ENCODE data around the gene CDR2. TPM values are rescaled to one million over a fixed set of nuclear protein-coding genes. Genes with fewer than 3 reads are reported as not detected.

Gene CDR2
- total and polyA plus RNA-seq, 8 donors, result 17.3 to 33.1 (median 25.8) TPM

DNA sequence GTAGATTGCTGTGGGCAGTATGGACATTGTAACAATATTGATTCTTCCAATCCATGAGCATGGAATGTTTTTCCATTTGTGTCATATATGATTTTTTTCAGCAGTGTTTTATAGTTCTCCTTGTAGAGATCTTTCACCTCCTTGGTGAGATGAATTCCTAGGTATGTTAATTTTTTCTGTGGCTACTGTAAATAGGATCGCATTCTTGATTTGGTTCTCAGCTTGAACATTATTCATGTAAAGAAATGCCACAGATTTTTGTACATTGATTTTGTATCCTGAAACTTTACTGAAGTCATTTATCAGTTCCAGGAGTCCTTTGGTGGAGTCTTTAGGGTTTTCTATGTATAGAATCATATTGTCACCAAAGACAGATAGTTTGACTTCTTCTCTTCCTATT, 19.7 kb upstream of the CDR2 start:
- Histone ChIP-seq H3K9me3 (no peaks in the 10 kb centered on the region), H3K4me3 (no peak overlapping the region), H3K27ac (no peak overlapping the region), H3K27me3 (no peaks in the 10 kb centered on the region), H3K36me3 (no peaks in the 10 kb centered on the region), H3K4me1 (no peaks in the 10 kb centered on the region)
- DNase-seq (no peak), ATAC-seq (no peak)
- TF ChIP-seq, protein P1, sequence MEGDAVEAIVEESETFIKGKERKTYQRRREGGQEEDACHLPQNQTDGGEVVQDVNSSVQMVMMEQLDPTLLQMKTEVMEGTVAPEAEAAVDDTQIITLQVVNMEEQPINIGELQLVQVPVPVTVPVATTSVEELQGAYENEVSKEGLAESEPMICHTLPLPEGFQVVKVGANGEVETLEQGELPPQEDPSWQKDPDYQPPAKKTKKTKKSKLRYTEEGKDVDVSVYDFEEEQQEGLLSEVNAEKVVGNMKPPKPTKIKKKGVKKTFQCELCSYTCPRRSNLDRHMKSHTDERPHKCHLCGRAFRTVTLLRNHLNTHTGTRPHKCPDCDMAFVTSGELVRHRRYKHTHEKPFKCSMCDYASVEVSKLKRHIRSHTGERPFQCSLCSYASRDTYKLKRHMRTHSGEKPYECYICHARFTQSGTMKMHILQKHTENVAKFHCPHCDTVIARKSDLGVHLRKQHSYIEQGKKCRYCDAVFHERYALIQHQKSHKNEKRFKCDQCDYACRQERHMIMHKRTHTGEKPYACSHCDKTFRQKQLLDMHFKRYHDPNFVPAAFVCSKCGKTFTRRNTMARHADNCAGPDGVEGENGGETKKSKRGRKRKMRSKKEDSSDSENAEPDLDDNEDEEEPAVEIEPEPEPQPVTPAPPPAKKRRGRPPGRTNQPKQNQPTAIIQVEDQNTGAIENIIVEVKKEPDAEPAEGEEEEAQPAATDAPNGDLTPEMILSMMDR (IDR thresholded peaks at IDR 0.05), result no peak
- intact Hi-C loops (cut with DNase I), result no loop called here

DNA sequence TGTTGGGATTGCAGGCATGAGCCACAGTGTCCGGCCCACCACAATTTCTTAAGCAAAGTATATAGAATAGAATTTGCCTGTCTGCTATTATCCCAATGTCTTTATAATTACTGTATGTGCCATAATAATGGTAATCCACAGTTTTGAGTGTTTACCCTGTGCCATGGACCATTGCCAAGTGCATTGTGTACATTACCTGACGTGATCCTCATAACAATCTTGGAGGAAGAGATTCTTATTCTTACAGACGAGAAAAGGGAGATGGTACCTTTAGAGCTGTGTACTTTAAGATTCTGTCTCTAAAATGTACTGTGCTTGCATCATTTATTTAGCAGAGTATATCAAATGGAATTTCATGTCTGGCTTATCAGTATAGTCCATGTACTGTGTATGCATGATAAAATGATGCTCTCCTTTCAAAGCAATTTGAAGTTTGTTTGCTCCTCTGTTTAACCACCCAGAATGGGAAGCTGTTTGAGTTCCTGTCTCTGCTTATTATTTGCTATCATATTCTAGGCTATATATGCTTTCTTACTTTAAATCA, 13.8 kb upstream of the CDR2 start:
- intact Hi-C loops (cut with DNase I), result no loop called here
- DNase-seq, result no peak
- Histone ChIP-seq H3K4me1 (no peaks in the 10 kb centered on the region), H3K9me3 (no peaks in the 10 kb centered on the region), H3K27ac (no peak overlapping the region), H3K27me3 (no peaks in the 10 kb centered on the region), H3K36me3 (no peaks in the 10 kb centered on the region), H3K4me3 (no peak overlapping the region)
- ATAC-seq, result no peak
- TF ChIP-seq, protein P1 (IDR thresholded peaks at IDR 0.05), result no peak

DNA sequence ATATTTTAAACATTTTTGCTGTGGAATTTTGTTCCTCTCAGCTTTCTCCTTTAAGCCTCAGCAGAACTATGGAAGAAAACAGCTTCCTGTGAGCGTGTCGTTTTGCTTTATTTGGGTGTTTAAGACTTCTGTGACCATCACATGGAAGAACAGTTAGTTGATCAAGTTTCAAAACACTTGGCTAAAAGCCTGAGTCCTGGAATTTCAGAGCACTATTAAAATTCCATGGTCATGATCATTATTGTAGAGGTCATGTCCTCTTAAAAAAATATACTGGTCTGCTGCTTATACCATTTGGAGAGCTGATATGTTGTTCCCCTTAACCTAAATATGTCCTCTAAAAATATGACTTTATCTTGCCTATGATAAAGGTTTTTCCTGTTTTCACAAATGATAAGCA, 12.6 kb upstream of the CDR2 start:
- Histone ChIP-seq H3K27ac (no peak overlapping the region), H3K27me3 (no peaks in the 10 kb centered on the region), H3K4me3 (no peak overlapping the region), H3K36me3 (no peaks in the 10 kb centered on the region), H3K9me3 (no peaks in the 10 kb centered on the region), H3K4me1 (no peaks in the 10 kb centered on the region)
- ATAC-seq (no peak), DNase-seq (peak in 2 of 4 donors; percentile 66 to 75)
- TF ChIP-seq, protein P1 (IDR thresholded peaks at IDR 0.05), result no peak
- intact Hi-C loops (cut with DNase I), result no loop called here

DNA sequence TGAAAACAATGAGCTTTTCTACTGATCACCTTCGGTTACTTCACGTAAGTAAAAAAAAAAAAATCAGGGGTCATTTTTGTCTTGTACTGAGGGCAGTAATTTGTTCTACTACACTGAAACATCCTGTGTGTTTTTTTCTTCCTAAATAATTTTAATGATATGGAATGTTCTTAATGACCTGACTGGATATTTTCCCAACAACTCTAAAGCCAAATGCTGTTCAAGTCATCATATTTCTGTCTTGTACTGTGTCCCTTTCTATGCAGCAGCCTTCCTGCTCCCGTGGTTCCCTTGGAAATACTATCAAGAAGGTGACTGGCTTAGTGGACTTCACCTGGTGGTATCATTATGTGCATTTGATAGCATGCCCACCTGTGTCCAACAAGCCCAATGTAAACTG, 10.8 kb upstream of the CDR2 start:
- no peaks in the 10 kb centered on the region for H3K9me3 ChIP-seq
- no peaks in the 10 kb centered on the region for H3K4me1 ChIP-seq
- TF ChIP-seq, protein P1 (IDR thresholded peaks at IDR 0.05), result no peak
- no peak for DNase-seq
- intact Hi-C loops (cut with DNase I), result no loop called here
- no peak for ATAC-seq
- no peak overlapping the region for H3K27ac ChIP-seq
- H3K4me3 ChIP-seq, result no peak overlapping the region
- H3K36me3 ChIP-seq, result no peaks in the 10 kb centered on the region
- no peaks in the 10 kb centered on the region for H3K27me3 ChIP-seq

DNA sequence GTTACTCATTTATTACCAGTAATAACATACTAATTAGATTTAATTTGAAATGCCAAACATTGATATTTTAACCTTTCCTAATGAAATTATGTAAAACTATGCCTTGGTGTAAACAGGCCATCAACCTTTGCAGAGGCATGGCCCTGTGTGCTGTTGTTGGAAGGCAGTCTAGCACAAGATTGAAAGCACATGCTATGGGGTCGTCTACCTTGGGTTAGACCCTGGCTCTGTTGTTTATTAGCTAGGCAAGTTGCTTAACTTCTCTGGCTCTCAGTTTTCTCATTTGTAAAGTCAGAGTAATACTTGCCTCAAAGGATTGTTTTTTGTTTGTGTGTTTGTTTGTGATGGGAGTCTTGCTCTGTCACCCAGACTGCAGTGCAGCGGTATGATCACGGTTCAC, 9.4 kb upstream of the CDR2 start:
- H3K4me1 ChIP-seq, result no peaks in the 10 kb centered on the region
- DNase-seq (no peak), ATAC-seq (no peak)
- H3K9me3 ChIP-seq, result no peaks in the 10 kb centered on the region
- H3K4me3 ChIP-seq, result no peak overlapping the region
- intact Hi-C loops (cut with DNase I), result no loop called here
- TF ChIP-seq, protein P1 (IDR thresholded peaks at IDR 0.05), result no peak
- no peaks in the 10 kb centered on the region for H3K36me3 ChIP-seq
- H3K27me3 ChIP-seq, result no peaks in the 10 kb centered on the region
- no peak overlapping the region for H3K27ac ChIP-seq

Measured in left lung (tissue), 10 donors.